ENCODE measurements around the gene SELENOW.

SELENOW gene

DNA sequence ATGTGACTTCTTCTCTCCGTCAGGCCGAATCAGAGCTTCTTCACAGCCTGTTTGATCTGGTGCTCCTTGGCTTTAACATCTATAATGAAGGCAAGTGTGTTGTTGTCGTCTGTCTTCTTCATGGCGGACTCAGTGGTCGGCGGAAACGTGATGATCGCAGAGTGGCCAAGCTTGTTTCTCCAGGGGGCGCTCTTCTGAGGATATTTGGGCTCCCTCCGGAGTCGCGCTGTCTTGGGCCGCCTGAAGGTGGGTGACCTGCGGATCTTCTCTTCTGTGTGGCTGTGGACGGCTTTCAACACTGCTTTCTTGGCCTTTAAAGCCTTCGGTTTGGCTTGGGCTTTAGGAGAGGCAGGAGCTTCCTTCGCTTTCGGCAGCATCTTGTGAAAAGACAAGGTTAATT lies 16.0 kb downstream of the SELENOW start:
- Histone ChIP-seq H3K27me3 (no peaks in the 10 kb centered on the region), H3K9me3 (no peaks in the 10 kb centered on the region), H3K4me1 (peaks cover 0 to 8% (median 0%) of the 10 kb centered on the region in 4 donors), H3K27ac (no peak overlapping the region), H3K36me3 (no peaks in the 10 kb centered on the region), H3K4me3 (no peak overlapping the region)
- intact Hi-C loops (cut with DNase I; ENCODE audit: low total_unique reads): no loop called here
- DNase-seq: no peak
- TF ChIP-seq, protein P1, sequence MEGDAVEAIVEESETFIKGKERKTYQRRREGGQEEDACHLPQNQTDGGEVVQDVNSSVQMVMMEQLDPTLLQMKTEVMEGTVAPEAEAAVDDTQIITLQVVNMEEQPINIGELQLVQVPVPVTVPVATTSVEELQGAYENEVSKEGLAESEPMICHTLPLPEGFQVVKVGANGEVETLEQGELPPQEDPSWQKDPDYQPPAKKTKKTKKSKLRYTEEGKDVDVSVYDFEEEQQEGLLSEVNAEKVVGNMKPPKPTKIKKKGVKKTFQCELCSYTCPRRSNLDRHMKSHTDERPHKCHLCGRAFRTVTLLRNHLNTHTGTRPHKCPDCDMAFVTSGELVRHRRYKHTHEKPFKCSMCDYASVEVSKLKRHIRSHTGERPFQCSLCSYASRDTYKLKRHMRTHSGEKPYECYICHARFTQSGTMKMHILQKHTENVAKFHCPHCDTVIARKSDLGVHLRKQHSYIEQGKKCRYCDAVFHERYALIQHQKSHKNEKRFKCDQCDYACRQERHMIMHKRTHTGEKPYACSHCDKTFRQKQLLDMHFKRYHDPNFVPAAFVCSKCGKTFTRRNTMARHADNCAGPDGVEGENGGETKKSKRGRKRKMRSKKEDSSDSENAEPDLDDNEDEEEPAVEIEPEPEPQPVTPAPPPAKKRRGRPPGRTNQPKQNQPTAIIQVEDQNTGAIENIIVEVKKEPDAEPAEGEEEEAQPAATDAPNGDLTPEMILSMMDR (IDR thresholded peaks at IDR 0.05): no peak

DNA sequence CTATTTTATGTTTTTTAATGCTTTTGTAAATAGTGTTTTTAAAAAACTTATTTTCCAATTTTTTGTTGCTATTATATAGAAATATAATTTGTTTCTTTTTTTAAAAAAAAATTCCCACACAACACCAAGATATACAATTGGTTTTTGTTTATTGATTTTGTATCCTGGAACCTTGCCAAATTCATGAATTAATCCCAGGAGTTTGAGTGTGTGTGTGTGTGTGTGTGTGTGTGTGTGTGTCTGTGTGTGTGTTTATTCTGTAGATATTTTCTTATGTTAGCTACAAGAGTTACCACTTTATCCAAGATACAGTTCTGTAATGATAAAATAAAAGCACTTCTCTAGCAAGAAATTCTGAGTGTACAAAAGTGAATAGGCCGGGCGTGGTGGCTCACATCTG lies 18.3 kb downstream of the SELENOW start:
- no peak overlapping the region for H3K4me3 ChIP-seq
- H3K9me3 ChIP-seq: peaks cover 0 to 2% (median 0%) of the 10 kb centered on the region in 3 donors
- no peaks in the 10 kb centered on the region for H3K36me3 ChIP-seq
- H3K27me3 ChIP-seq: no peaks in the 10 kb centered on the region
- intact Hi-C loops (cut with DNase I; ENCODE audit: low total_unique reads): no loop called here
- H3K4me1 ChIP-seq: peaks cover 0 to 8% (median 0%) of the 10 kb centered on the region in 4 donors
- H3K27ac ChIP-seq: no peak overlapping the region
- DNase-seq: no peak
- TF ChIP-seq, protein P1 (IDR thresholded peaks at IDR 0.05): no peak

DNA sequence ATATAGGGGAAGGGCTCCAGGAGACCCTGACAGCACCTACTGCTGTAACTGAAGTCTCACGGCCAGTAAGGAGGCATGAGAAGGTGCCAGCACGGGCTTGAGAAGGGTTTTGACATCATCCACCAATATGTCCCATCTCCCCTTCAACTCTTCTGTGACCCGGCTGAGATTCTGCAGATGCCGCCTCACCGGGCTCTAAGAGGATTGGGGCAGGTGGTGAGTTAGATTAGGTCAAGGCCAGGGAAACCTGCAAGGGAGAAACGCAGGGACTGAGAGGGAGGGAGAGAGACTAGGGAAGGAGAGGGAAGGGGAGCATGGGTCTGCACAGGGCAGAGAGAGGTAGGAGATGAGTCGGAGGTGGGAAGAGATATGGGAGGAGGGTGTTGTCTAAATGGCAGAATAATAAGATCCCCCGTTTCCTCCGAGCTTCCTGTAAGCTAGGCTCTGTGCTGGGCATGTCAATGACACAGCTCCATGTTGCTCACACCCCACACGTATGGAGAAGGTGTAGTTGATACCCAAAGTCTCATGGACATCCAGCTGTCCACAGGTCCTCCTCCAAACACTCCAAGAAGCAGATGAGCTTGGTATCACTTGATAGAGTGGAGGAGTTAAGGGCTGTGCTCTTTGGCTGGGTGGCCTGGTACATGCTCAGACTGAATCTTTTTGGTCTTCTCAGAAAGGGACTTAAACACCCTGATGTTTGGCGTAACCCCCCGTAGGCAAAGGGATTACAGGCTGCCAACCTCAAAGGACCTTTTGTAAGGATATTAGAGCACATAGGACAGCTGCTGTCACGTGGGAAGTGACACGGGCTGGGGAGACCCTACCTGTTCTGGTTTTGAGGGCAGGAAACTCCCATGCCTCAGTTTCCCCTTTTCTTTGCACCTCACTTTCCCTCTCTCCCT lies 19.7 kb downstream of the SELENOW start:
- DNase-seq: no peak
- intact Hi-C loops (cut with DNase I; ENCODE audit: low total_unique reads): no loop called here
- no peaks in the 10 kb centered on the region for H3K27me3 ChIP-seq
- H3K4me3 ChIP-seq: no peak overlapping the region
- H3K27ac ChIP-seq: no peak overlapping the region
- no peaks in the 10 kb centered on the region for H3K36me3 ChIP-seq
- TF ChIP-seq, protein P1 (IDR thresholded peaks at IDR 0.05): no peak
- H3K4me1 ChIP-seq: peaks cover 0 to 8% (median 0%) of the 10 kb centered on the region in 4 donors
- peaks cover 0 to 2% (median 0%) of the 10 kb centered on the region in 3 donors for H3K9me3 ChIP-seq

DNA sequence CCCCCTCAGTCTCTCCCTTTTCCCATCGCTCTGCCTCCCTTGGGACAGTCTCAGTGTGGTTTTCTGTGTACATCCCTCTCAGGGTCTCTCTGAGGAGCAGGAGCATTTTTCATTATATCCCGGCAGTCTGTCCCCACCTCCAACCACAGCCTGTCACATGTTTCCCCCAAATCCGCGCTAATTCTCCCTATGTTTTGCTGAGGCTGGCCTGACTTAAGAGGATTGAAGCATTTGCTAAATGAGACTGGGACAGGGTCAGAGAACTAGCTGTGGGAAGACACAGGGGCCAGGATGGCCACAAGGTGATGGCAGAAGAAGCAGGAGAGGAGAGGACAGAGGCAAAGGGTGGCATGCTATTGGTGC lies 20.4 kb downstream of the SELENOW start:
- Histone ChIP-seq H3K4me1 (peaks cover 0 to 8% (median 0%) of the 10 kb centered on the region in 4 donors), H3K4me3 (no peak overlapping the region), H3K27me3 (no peaks in the 10 kb centered on the region), H3K27ac (no peak overlapping the region), H3K36me3 (no peaks in the 10 kb centered on the region), H3K9me3 (peaks cover 0 to 2% (median 0%) of the 10 kb centered on the region in 3 donors)
- intact Hi-C loops (cut with DNase I; ENCODE audit: low total_unique reads): no loop called here
- TF ChIP-seq, protein P1 (IDR thresholded peaks at IDR 0.05): no peak
- no peak for DNase-seq

DNA sequence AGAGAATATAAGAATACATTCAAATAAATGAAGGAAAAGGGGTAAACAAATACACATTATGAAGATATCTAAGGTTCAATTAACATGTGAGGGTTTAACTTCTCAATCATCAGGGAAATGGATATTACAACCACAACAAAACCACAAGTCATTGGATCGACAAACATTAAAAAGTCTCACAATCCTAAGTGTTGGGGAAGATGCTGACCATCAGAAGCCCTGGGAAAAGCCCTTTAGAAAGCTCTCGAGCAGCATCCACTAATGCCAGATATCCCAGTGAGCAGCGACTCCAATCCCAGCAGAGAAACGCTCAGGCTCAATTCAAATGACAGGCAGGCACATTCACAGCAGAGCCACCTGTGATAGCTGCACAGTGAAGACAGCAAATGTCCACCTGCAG lies 22.8 kb downstream of the SELENOW start:
- Histone ChIP-seq H3K27me3 (no peaks in the 10 kb centered on the region), H3K27ac (no peak overlapping the region), H3K36me3 (no peaks in the 10 kb centered on the region), H3K4me1 (peaks cover 0 to 8% (median 0%) of the 10 kb centered on the region in 4 donors), H3K4me3 (no peak overlapping the region), H3K9me3 (peaks cover 0 to 2% (median 0%) of the 10 kb centered on the region in 3 donors)
- no peak for DNase-seq
- intact Hi-C loops (cut with DNase I; ENCODE audit: low total_unique reads): no loop called here
- TF ChIP-seq, protein P1 (IDR thresholded peaks at IDR 0.05): no peak

All from tibial artery (tissue), 4 donors.